Gastrocnemius medialis (tissue), 4 donors: ENCODE results near the gene PHACTR3.

Experiments used
- POLR2A ChIP-seq, 2 donors: fragments of 450-650 bp; IDR thresholded peaks; one replicate each; pipeline ENCODE4 v1.6.1; 2017; ENCODE audit warnings: antibody characterized with exemption in 2 of 2, mild to moderate bottlenecking in 2 of 2, moderate library complexity in 2 of 2
- TF ChIP-seq, protein P1 (sequence below), 5 experiments: fragments of 450-650 bp in 3 of 5; fragments of 200-600 bp in 2 of 5; sonication (generic) in 2 of 5; IDR thresholded peaks in 4 of 5; conservative IDR thresholded peaks in 1 of 5; 1 replicate in 4 of 5; 2 replicates in 1 of 5; pipeline ENCODE4 v1.5.1; 2016 to 2019; ENCODE audit warnings: antibody characterized with exemption in 5 of 5, mild to moderate bottlenecking in 3 of 5, moderate library complexity in 3 of 5

DNA sequence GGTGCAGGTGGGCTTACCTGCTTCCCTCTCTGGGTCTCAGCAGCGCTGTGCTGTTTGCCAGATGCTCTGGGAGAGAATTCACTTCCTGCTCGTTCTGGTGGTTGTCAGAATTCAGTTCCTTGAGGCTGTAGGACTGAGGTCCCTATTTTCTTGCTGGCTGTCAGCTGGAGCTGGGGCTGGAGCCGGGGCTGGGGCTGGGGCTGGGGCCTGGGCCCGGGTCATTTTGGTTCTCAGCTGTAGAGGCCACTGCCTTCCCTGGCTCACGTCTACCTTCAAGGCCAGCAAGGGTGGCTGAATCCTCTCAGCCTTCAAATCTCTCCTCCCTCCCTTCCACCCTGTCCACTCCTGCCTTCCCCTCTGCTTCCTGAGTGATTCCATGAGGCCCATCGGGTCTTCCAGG lies 16.8 kb upstream of the PHACTR3 start:
- TF ChIP-seq, protein P1, sequence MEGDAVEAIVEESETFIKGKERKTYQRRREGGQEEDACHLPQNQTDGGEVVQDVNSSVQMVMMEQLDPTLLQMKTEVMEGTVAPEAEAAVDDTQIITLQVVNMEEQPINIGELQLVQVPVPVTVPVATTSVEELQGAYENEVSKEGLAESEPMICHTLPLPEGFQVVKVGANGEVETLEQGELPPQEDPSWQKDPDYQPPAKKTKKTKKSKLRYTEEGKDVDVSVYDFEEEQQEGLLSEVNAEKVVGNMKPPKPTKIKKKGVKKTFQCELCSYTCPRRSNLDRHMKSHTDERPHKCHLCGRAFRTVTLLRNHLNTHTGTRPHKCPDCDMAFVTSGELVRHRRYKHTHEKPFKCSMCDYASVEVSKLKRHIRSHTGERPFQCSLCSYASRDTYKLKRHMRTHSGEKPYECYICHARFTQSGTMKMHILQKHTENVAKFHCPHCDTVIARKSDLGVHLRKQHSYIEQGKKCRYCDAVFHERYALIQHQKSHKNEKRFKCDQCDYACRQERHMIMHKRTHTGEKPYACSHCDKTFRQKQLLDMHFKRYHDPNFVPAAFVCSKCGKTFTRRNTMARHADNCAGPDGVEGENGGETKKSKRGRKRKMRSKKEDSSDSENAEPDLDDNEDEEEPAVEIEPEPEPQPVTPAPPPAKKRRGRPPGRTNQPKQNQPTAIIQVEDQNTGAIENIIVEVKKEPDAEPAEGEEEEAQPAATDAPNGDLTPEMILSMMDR (IDR thresholded peaks at IDR 0.05 in 4 of 5, conservative IDR thresholded peaks at IDR 0.05 in 1 of 5), result no peak
- TF ChIP-seq POLR2A (IDR thresholded peaks at IDR 0.05), result no peak
